ENCODE results near the gene TRNP1. TPM values are rescaled to one million over a fixed set of nuclear protein-coding genes. Genes with fewer than 3 reads are reported as not detected.

TRNP1 gene
- total and polyA plus RNA-seq, 10 of the 15 experiments (the other 5 are each of a cell fraction or from before 2014, with no cell fraction given) = 0.13 TPM; not detected in 9

- TF ChIP-seq ZNF384 (IDR thresholded peaks at IDR 0.05; ENCODE audit: borderline replicate concordance, low read depth, low read length) = no peak
- no peak for TF ChIP-seq IRF4 (IDR thresholded peaks at IDR 0.05; ENCODE audit: low read depth, low read length)
- no peak for TF ChIP-seq RUNX3 (IDR thresholded peaks at IDR 0.05; ENCODE audit: low read length)
- no peak for TF ChIP-seq HDAC2 (IDR thresholded peaks at IDR 0.05)
- TF ChIP-seq NFXL1 (IDR thresholded peaks at IDR 0.05; ENCODE audit: borderline replicate concordance) = no peak
Observed at GRCh38 chr1:27011058-27011764, 17.7 kb downstream of the TRNP1 start (continued).

- DNase-seq (ENCODE audit: low read depth, low spot score) = no peak
- ATAC-seq = no peak
- 42% methylated on average over 24 of the region's 24 CpGs for WGBS (ENCODE audit: insufficient coverage, insufficient replicate concordance, low lambda C conversion rate, missing lambda C conversion rate)
- intact Hi-C loops (cut with micrococcal nuclease; ENCODE audit: unreplicated experiment) (no loop called here), in situ Hi-C loops (cut with MboI) (no loop called here)
- ChIA-PET RAD21 (ENCODE audit: unreplicated experiment) (interaction anchor here (1.0 kb wide), 1 partner anchor 181 kb away, joined by 3 read pairs; no protein-coding TSS in a partner anchor), SMC1A (ENCODE audit: uncharacterized antibody, unreplicated experiment) (no interaction called here), CTCF (no interaction called here), POLR2A (interaction anchor here (0.6 kb wide), 1 partner anchor 23 kb away, joined by 3 read pairs; no protein-coding TSS in a partner anchor)
- no peaks in the 10 kb centered on the region for H3K9me3 ChIP-seq (replicated peaks; ENCODE audit: control insufficient read depth, insufficient read depth, low read length)
- H3K4me2 ChIP-seq (ENCODE audit: control insufficient read depth, insufficient read depth) = no peak overlapping the region
- H2AFZ ChIP-seq (ENCODE audit: control insufficient read depth, low read depth, low read length) = no peak overlapping the region
- no peak for FAIRE-seq
- no peaks in the 10 kb centered on the region for H4K20me1 ChIP-seq (ENCODE audit: control insufficient read depth, insufficient read depth)
- peaks cover 3 to 5% of the 10 kb centered on the region in 2 experiments; a peak in 3 of 4 replicates for H3K27me3 ChIP-seq (replicated peaks in 1 of 2; ENCODE audit: control insufficient read depth in 2 of 2, insufficient read depth in 2 of 2, low read length in 1 of 2)
- no peak overlapping the region for H3K4me3 ChIP-seq
- no TSS peak for BruUV-seq (replicated peaks)
- H3K79me2 ChIP-seq (ENCODE audit: control insufficient read depth, insufficient read depth, low read length) = no peaks in the 10 kb centered on the region
- TF ChIP-seq YBX1 (IDR thresholded peaks at IDR 0.05) = no peak
- no peak for TF ChIP-seq DPF2 (IDR thresholded peaks at IDR 0.05)
- TF ChIP-seq E2F4 (IDR thresholded peaks at IDR 0.05; ENCODE audit: low read depth, low read length) = no peak
- no peak for TF ChIP-seq JUNB (IDR thresholded peaks at IDR 0.05)
- no peak for TF ChIP-seq HDAC6 (IDR thresholded peaks at IDR 0.05; ENCODE audit: unreplicated experiment)
- TF ChIP-seq CBX5 (IDR thresholded peaks at IDR 0.05; ENCODE audit: low read depth) = no peak
- no peak for TF ChIP-seq PAX5 (IDR thresholded peaks at IDR 0.05; ENCODE audit: borderline replicate concordance, low read depth, low read length)
- TF ChIP-seq MTA3 (IDR thresholded peaks at IDR 0.05; ENCODE audit: borderline replicate concordance, low read length) = no peak
- TF ChIP-seq, protein P1, sequence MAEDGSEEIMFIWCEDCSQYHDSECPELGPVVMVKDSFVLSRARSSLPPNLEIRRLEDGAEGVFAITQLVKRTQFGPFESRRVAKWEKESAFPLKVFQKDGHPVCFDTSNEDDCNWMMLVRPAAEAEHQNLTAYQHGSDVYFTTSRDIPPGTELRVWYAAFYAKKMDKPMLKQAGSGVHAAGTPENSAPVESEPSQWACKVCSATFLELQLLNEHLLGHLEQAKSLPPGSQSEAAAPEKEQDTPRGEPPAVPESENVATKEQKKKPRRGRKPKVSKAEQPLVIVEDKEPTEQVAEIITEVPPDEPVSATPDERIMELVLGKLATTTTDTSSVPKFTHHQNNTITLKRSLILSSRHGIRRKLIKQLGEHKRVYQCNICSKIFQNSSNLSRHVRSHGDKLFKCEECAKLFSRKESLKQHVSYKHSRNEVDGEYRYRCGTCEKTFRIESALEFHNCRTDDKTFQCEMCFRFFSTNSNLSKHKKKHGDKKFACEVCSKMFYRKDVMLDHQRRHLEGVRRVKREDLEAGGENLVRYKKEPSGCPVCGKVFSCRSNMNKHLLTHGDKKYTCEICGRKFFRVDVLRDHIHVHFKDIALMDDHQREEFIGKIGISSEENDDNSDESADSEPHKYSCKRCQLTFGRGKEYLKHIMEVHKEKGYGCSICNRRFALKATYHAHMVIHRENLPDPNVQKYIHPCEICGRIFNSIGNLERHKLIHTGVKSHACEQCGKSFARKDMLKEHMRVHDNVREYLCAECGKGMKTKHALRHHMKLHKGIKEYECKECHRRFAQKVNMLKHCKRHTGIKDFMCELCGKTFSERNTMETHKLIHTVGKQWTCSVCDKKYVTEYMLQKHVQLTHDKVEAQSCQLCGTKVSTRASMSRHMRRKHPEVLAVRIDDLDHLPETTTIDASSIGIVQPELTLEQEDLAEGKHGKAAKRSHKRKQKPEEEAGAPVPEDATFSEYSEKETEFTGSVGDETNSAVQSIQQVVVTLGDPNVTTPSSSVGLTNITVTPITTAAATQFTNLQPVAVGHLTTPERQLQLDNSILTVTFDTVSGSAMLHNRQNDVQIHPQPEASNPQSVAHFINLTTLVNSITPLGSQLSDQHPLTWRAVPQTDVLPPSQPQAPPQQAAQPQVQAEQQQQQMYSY (CRISPR knock-in tag; IDR thresholded peaks at IDR 0.05) = no peak
- no peak for TF ChIP-seq NR2C1 (IDR thresholded peaks at IDR 0.05)
- H3K36me3 ChIP-seq (ENCODE audit: control insufficient read depth in 2 of 2, insufficient read depth in 2 of 2, low read length in 1 of 2) = no peaks in the 10 kb centered on the region
- H3K27ac ChIP-seq (ENCODE audit: control insufficient read depth, insufficient read depth) = no peak overlapping the region
- no peak overlapping the region for H3K9ac ChIP-seq (ENCODE audit: control insufficient read depth, insufficient read depth, low read length)
- peaks cover 3% of the 10 kb centered on the region for H3K4me1 ChIP-seq (ENCODE audit: control insufficient read depth, insufficient read depth, low read length)
Observed at GRCh38 chr1:27011976-27012563, 18.6 kb downstream of the TRNP1 start.

All from GM12878 (cell line).